Fibroblast of lung (primary cell): ENCODE measurements around the gene PCK2.

Source experiments
- CTCF ChIP-seq, 2 donors: IDR thresholded peaks in 1 of 2; conservative IDR thresholded peaks in 1 of 2; 1 replicate in 1 of 2; 2 replicates in 1 of 2; pipeline ENCODE4 v1.5.1; 2011 to 2012; ENCODE audit warnings: low read length in 2 of 2, control low read depth in 1 of 2, inconsistent platforms in 1 of 2, low read depth in 1 of 2, mild to moderate bottlenecking in 1 of 2
- EZH2 ChIP-seq: IDR thresholded peaks from 2 replicates; pipeline ENCODE4 v1.5.1; 2012; ENCODE audit warnings: low read length, control low read depth, mild to moderate bottlenecking; ENCODE audit errors: missing control alignments

DNA sequence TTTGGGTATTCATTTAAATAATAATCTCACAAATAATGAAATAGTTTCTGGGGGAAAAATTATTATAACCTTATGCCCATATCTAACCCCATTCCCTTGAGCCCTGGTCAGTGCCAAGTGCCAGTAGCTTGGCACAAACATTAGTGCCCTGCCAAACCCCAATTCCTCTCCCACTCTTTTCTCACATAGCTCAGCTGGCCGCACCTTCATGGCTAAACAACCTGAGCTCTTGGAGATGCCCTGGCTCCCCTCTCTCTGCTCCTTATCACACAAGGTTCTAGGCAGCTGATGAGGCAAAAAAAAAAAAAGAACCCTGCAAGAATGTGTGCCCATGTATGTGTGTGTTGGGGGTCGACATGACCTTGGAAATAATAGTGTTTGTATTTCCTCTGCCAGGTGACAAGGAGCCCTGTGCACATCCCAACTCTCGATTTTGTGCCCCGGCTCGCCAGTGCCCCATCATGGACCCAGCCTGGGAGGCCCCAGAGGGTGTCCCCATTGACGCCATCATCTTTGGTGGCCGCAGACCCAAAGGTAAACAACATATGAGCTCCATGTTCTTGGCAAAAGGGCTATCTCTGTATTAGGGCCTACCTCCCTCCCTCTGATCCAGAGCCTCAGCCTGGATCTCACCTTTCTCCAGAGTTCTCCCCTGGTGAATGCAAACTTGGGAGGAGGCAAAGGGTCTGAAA lies 8.4 kb downstream of the PCK2 start:
- TF ChIP-seq CTCF (conservative IDR thresholded peaks at IDR 0.05 in 1 of 2, IDR thresholded peaks at IDR 0.05 in 1 of 2; ENCODE audit: low read depth in 1 of 2, low read length in 2 of 2): no peak
- no peak for TF ChIP-seq EZH2
